GM21526 (cell line): ENCODE measurements around the gene ATP10D.
A peak's percentile ranks its signal among the peaks of the same experiment; 100 is the strongest.
"Not testable (repeated sequence)": the region's sequence is repeated elsewhere in the genome, so short reads cannot be mapped to it uniquely, and the experiment has no call there.

Experiments
- ATAC-seq: cut with Tn5 transposase; IDR thresholded peaks from one replicate; pipeline ENCODE4 v1.9.1; 2021; ENCODE audit warnings: moderate library complexity; ENCODE audit not compliant: unreplicated experiment, low FRiP score

Gene ATP10D

DNA sequence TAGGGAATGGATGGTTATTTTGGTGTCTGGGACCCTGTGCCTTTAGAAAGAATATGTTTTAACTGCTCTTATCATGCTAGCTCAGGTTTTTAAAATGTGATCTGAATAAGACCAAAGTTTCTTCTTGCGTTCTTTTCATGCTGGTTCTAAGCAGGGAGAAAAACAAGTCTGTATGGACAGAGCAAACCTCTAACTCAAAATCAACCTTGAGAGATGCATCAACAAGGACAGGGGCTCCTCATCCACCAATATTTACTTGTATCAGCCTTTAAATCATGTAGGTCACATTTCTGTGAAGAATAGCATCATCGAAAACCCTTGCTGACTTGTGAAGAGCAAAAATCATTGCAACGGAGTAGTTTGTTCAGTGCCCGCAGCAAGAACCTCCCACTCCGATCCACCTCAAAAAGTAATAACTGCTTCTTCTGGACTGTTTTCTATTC lies 1.2 kb downstream of the ATP10D start:
- no peak for ATAC-seq

DNA sequence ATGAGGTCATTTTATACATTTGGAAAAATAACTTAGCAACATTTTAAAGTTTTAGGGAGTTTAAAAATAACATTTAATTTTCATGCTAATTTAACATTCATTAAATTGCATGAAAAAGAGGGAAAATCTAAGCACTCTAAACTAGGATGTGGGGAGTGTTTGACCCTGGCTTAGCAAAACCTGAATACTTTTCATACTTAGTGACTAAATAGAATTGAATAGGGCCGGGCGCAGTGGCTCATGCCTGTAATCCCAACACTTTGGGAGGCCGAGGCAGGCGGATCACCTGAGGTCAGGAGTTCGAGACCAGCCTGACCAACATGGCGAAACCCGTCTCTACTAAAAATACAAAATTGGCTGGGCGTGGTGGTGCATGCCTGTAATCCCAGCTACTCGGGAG lies 1.7 kb downstream of the ATP10D start:
- not testable (repeated sequence) for ATAC-seq

DNA sequence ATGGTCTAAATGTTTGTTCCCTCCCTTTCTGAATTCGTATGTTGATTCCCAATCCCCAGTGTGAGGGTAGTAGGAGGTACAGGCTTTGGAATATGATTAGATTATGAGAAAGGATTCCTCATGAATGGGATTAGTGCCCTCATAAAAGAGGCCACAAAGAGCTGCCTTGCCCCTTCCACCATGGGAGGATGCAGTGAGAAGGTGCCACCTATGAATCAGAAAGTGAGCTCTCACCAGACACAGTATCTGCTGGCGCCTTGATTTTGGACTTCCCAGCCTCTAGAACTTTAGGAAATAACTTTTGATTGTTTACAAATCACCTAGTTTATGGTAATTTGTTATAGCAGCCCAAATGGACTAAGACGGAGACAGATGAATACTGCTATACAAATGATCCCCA lies 3.6 kb downstream of the ATP10D start:
- ATAC-seq, result no peak

GRCh38 chr4:47490550-47490949 lies 5.5 kb downstream of the ATP10D start:
- peak; percentile 66 for ATAC-seq

- peak; percentile 66 for ATAC-seq
Observed at GRCh38 chr4:47493238-47494123, 8.4 kb downstream of the ATP10D start.

DNA sequence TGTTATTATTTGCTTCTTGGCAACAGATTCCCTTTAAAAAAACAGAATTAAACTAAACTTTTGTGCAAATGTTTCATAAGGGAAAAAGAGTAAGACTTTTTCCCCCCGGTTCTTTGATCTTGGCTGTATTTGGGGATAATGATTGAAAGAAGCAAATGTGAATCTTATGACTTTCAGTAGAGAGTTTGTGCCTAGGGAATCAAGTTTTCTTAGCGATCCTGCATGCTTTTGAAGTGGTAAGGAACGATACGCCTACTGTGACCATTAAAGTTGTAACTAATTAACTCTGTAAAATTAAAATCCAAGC lies 9.0 kb downstream of the ATP10D start:
- ATAC-seq, result no peak

DNA sequence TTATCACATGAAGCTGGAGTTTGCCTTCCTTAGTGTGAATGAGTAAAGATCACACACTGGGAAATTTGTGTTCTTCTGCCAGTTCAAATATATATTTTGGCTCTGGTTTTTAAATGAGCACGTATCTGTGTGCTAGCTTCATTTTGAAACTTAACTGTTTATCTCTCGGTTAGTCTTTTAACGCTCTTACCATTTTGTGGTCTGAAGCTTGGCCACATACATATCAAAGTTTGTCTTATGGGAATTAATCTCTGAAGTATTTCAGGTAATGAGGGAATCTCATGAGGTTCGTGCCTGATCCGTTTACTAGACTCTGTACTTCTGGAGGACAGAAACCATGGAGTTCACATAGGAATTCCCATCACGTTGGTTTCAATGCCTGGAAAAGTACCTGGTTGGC lies 13.8 kb downstream of the ATP10D start:
- ATAC-seq, result no peak

DNA sequence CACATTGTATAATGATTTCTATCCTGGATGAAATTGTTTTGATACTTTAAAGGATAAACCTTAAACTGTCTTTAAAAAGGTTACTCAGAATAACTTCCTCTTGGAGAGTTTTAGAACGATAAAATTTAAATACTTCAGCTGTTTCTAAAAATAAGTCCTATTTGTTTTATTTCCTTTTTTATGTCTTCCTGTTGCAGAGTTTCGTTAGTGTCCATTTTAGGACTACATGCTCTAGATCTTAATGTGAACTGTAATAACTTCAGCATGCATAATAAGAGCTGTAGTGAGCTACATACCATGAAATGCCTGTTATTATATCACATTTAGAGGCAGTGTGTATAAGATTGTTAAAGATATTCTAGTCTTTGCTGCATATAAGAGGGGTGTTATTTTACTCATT lies 14.6 kb downstream of the ATP10D start:
- ATAC-seq, result no peak

- no peak for ATAC-seq
Observed at GRCh38 chr4:47500776-47501175, 15.7 kb downstream of the ATP10D start.

- ATAC-seq, result no peak
Observed at GRCh38 chr4:47505147-47505546, 20.1 kb downstream of the ATP10D start.

DNA sequence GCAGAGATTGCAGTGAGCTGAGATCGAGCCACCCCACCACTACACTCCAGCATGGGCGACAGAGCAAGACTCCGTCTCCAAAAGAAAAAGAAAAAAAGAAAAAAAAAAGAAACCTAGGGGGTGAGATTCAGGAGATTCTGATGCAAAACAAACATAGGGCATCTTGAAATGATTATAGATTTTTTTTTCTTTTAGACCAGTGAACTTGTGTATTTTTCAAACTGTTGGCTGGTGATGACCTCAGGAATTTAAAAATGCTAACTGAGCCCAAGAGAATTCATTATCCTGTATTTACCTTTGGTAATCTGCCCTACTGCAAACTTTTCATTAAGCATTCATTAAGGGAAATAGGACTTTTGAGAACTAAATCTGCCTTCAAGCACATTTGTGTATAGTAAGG lies 20.6 kb downstream of the ATP10D start:
- no peak for ATAC-seq

DNA sequence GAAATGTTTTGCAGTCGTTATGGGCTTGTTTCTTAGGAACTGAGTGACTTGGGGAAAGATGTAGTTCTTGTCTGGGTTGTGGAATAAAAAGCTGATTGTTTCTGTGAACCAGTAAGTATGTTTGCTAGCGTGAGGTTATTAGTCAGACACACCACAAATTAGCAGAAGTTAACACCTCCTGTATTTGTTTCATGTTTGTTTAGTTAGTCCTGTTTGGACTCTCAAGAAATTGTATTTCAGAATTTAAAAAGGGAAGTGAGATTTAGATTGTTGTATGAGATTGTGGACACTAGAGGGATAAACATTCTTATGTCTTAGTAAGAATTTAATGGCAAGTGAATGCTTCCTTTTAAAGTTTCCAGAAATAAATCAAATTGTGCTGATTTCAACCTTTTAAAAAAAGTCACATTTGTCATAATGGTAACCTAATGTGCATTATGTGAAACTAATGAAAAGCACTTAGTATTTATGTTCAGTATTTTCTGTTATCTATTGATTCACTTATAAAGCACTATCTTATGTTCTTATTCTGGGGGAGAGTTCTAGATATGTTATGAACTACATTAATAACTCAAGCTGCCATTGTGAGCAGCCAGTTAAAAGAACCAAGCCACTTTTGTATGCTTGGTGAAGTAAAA lies 25.6 kb downstream of the ATP10D start:
- ATAC-seq, result peak; percentile 95

DNA sequence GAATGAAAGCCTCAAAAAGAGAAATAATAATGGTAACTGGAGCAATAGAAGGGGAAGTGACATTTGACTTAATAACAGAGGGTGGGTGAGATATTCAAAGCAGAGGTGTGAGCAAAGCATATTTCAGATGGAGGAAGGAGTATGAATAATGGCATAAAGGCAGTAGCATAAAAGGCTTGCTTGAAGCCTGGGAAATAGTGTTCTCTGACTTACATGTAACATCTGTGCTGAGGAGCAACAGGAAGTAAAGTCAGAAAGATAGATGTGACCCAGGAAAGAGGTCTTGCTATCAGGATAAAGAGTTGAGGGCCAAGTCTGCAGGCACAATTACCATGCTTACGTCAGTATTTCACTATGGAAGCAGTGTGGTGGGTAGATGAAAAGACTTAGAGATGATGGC lies 28.4 kb downstream of the ATP10D start:
- no peak for ATAC-seq

GRCh38 chr4:47519239-47519883 lies 34.3 kb downstream of the ATP10D start:
- ATAC-seq, result peak; percentile 100

DNA sequence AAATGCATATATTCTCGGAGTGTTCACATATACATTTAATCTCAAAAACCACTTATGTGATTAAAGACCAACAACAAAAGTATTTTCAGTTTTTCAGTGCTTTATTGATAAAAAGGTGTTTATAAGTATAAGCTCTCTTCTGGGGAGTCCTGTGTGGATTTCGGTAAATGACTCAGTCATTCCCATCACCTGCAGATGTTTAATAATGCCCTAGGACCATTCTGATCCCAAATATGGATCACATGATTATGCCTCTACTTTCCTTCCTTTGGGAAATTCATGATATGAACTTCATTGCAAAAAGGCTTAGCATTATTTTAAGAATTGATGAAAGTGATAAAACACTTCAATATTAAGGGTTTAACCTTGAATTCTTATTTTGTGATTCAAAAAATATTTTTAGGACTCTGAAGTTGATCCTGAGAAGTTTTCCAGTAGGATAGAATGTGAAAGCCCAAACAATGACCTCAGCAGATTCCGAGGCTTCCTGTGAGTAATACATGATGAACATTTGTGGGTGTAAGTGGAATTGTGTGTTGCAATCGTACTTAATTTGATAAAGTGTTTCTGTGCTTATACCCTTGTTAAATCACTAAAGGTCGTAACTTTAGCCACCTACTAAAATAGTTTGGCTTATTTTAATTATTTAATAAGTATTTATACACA lies 40.2 kb downstream of the ATP10D start:
- no peak for ATAC-seq

DNA sequence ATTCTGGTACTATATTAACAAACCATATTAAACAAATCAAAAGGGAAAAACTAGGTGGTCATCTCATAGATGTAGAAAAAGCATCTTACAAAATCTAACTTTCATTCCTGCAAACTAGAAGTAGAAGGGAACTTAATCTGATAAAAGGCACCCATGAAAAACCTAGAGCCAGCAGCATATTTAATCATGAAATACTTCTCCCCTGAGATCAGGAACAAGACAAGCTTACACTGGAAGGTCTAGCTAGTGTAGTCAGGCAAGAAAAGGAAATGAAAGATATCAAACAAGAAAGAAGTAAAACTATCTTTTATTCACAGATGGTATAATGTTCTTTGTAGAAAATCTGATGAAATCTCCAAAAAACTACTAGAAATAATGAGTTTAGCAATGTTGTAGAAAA lies 41.2 kb downstream of the ATP10D start:
- ATAC-seq, result no peak

- ATAC-seq, result not testable (repeated sequence)
Observed at GRCh38 chr4:47528646-47529045, 43.6 kb downstream of the ATP10D start.

- ATAC-seq, result no peak
Observed at GRCh38 chr4:47530801-47531200, 45.7 kb downstream of the ATP10D start.

DNA sequence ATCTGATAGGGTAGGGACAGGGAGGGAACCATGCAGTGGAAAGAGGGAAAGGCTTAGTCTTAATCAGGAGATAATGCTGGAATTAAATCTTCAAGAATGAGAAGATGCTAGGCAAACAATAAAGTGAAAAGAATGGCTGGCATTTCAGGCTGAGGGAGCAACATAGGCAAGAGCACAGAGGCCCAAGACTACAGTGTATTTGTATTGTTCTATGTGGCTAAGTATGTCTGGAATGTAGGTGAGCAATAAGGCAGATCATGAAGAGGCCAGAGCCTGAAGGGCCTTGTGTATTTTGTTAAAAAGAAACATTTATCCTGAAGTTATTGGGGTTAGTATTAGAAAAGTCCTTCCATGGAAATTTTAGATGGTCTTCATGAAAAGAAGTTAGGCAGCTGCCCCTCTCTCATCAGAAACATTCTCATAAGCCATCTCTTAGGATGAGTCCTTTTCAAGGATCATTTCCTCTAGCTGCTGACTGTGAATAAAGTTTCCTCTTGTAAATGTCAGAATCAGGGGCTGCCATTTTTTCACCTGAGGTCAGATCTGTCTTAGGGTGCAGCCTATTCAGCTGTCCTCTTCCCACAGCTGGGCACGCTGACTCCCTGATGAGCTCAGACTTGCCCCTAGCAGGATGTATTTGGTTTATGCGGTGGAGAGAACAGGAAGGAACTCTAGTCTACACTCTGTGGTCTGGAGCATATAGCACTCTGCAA lies 46.3 kb downstream of the ATP10D start:
- peak; percentile 99 for ATAC-seq

- no peak for ATAC-seq
Observed at GRCh38 chr4:47531954-47532321, 46.9 kb downstream of the ATP10D start.

GRCh38 chr4:47532658-47533057 lies 47.6 kb downstream of the ATP10D start:
- no peak for ATAC-seq
